ENCODE results near the gene DNAJB11. TPM values are rescaled to one million over a fixed set of nuclear protein-coding genes. Genes with fewer than 3 reads are reported as not detected.

Gene DNAJB11
- total RNA-seq, 1 experiment from 2014 or later = 103 TPM

GRCh38 chr3:186616299-186616617 lies 45.7 kb downstream of the DNAJB11 start:
- H3K9me3 ChIP-seq (ENCODE audit: low read depth, low read length, poor library complexity, severe bottlenecking) = no peaks in the 10 kb centered on the region
- TF ChIP-seq EZH2 (IDR thresholded peaks at IDR 0.05; ENCODE audit: borderline replicate concordance, low read depth, low read length, poor library complexity, severe bottlenecking) (no peak), CTCF (conservative IDR thresholded peaks at IDR 0.05; ENCODE audit: low read depth, low read length) (no peak)
- BruUV-seq (replicated peaks) = no TSS peak
- ChIA-PET POLR2A (ENCODE audit: low non-redundant PET) (no interaction called here), CTCF (interaction anchor here (1.3 to 1.5 kb wide), 2 partner anchors 10 to 76 kb away, joined by 9 to 12 read pairs; no protein-coding TSS in a partner anchor)
- intact Hi-C loops (cut with micrococcal nuclease; ENCODE audit: unreplicated experiment) = loop anchor here (2.0 to 10.0 kb wide), 3 partner anchors 169 to 339 kb away; partner anchors contain the start of gene EIF4A2
- H3K27ac ChIP-seq (ENCODE audit: low read depth, low read length, poor library complexity, severe bottlenecking) = no peak overlapping the region
- no peak overlapping the region for H3K4me3 ChIP-seq (ENCODE audit: low read depth, low read length, poor library complexity, severe bottlenecking)
- H3K4me1 ChIP-seq (ENCODE audit: insufficient read depth, low read length, poor library complexity, severe bottlenecking) = peaks cover 35% of the 10 kb centered on the region
- no peaks in the 10 kb centered on the region for H3K36me3 ChIP-seq (ENCODE audit: insufficient read depth, low read length, poor library complexity, severe bottlenecking)
- H3K27me3 ChIP-seq (replicated peaks; ENCODE audit: insufficient read depth, low read depth, low read length, poor library complexity) = no peaks in the 10 kb centered on the region
- no peak for DNase-seq (ENCODE audit: low spot score)

DNA sequence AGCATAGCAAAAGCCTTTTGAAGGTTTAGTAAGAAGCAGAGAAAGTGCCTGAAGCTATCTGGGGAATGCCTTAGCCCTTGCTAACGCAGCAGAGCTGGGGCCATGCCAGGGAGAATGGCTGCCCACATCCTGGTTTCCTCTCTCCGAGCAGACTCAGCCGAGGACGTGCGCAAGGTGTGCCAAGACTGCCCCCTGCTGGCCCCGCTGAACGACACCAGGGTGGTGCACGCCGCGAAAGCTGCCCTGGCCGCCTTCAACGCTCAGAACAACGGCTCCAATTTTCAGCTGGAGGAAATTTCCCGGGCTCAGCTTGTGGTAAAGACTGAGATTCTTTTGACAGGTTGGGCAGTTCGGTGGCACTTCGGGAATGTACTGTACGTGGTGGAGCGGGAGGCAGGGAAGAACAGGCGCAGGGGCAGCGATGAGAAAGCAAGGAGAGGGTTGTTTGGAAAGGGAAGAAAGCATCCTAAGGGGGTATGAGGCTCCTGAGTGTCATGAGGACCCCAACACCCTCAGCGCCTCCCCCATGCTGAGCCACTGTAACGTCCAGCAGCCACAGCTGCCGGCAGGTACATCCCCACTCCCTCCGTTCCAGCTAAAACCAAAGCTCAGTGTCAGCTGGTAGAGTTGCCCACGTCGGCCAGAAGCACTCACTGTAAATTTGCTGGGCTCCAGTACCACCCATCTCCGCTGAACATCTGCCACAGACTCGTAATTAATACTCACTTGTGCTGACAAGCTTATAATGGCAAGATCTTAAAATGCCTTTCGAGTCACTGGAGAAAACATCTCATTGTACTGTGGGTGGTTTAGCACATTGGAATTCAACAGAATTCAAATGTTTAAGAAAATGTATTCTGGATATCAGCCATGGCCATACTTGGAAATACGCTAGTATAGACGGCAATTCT lies 46.8 kb downstream of the DNAJB11 start:
- Histone ChIP-seq H3K4me3 (ENCODE audit: low read depth, low read length, poor library complexity, severe bottlenecking) (peak overlapping the region; percentile 34), H3K27me3 (replicated peaks; ENCODE audit: insufficient read depth, low read depth, low read length, poor library complexity) (no peaks in the 10 kb centered on the region), H3K4me1 (ENCODE audit: insufficient read depth, low read length, poor library complexity, severe bottlenecking) (peaks cover 35% of the 10 kb centered on the region), H3K27ac (ENCODE audit: low read depth, low read length, poor library complexity, severe bottlenecking) (no peak overlapping the region), H3K36me3 (ENCODE audit: insufficient read depth, low read length, poor library complexity, severe bottlenecking) (no peaks in the 10 kb centered on the region), H3K9me3 (ENCODE audit: low read depth, low read length, poor library complexity, severe bottlenecking) (no peaks in the 10 kb centered on the region)
- ChIA-PET POLR2A (ENCODE audit: low non-redundant PET) (no interaction called here), CTCF (interaction anchor here (0.6 to 1.5 kb wide), 7 partner anchors 9 to 738 kb away, joined by 4 to 12 read pairs (median 6); partner anchors contain the start of gene DNAJB11)
- intact Hi-C loops (cut with micrococcal nuclease; ENCODE audit: unreplicated experiment) = loop anchor here (2.0 to 10.0 kb wide), 3 partner anchors 168 to 340 kb away; partner anchors contain the start of gene EIF4A2
- BruUV-seq (replicated peaks) = no TSS peak
- peak; percentile 93 for DNase-seq (ENCODE audit: low spot score)
- TF ChIP-seq EZH2 (IDR thresholded peaks at IDR 0.05; ENCODE audit: borderline replicate concordance, low read depth, low read length, poor library complexity, severe bottlenecking) = no peak
- TF ChIP-seq CTCF (conservative IDR thresholded peaks at IDR 0.05; ENCODE audit: low read depth, low read length) = peak; percentile 99

DNA sequence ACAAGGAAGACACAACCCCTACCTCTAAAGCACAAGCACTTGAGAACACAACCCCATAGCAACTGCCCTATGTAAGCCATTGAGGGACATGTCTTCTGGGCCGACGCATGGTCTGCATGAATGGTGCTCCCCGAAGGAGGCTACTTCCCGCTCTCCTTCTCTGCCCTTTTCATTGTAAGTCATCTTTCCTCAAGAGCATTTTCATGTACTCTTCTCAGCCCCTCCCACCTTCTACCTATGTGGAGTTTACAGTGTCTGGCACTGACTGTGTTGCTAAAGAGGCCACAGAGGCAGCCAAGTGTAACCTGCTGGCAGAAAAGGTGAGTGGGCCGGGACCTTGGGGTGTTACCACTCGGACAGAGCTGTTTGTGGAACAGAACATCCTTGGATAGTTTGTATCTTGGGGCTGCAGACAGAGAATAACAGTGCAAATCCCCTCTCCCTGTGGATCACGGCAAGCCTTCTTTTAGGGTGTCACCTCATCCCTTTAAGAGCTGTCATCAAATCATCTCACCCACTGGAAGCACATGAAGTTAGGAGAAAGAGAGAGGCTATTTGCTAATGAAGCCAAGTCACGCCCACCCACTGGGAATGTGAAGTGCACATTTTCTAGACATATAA lies 47.9 kb downstream of the DNAJB11 start:
- Histone ChIP-seq H3K4me1 (ENCODE audit: insufficient read depth, low read length, poor library complexity, severe bottlenecking) (peaks cover 25% of the 10 kb centered on the region), H3K27ac (ENCODE audit: low read depth, low read length, poor library complexity, severe bottlenecking) (no peak overlapping the region), H3K36me3 (ENCODE audit: insufficient read depth, low read length, poor library complexity, severe bottlenecking) (no peaks in the 10 kb centered on the region), H3K9me3 (ENCODE audit: low read depth, low read length, poor library complexity, severe bottlenecking) (no peaks in the 10 kb centered on the region), H3K4me3 (ENCODE audit: low read depth, low read length, poor library complexity, severe bottlenecking) (no peak overlapping the region), H3K27me3 (replicated peaks; ENCODE audit: insufficient read depth, low read depth, low read length, poor library complexity) (no peaks in the 10 kb centered on the region)
- BruUV-seq (replicated peaks) = no TSS peak
- intact Hi-C loops (cut with micrococcal nuclease; ENCODE audit: unreplicated experiment) = loop anchor here (5.0 to 10.0 kb wide), 2 partner anchors 166 to 341 kb away; partner anchors contain the start of gene EIF4A2
- POLR2A ChIA-PET (ENCODE audit: low non-redundant PET) = no interaction called here
- TF ChIP-seq EZH2 (IDR thresholded peaks at IDR 0.05; ENCODE audit: borderline replicate concordance, low read depth, low read length, poor library complexity, severe bottlenecking) = no peak
- no peak for TF ChIP-seq CTCF (conservative IDR thresholded peaks at IDR 0.05; ENCODE audit: low read depth, low read length)
- no peak for DNase-seq (ENCODE audit: low spot score)
- CTCF ChIA-PET = no interaction called here
